Pancreas (tissue), 10 donors: Measurements from ENCODE around the gene EEF1G. TPM values are rescaled to one million over a fixed set of nuclear protein-coding genes. Genes with fewer than 3 reads are reported as not detected.
"Not testable (repeated sequence)": the region's sequence is repeated elsewhere in the genome, so short reads cannot be mapped to it uniquely, and the experiment has no call there.

Experiments
- ATAC-seq, 4 donors: fragments of 200-7000 bp; cut with Tn5 transposase; one replicate each; pipeline versions ENCODE4 v1.8.0 to v1.9.1; 2020; ENCODE audit warnings: mild to moderate bottlenecking in 4 of 4, moderate library complexity in 4 of 4
- DNase-seq, 6 donors: peaks; one replicate each; pipeline ENCODE4 v3.0.0-alpha.2; 2020
- FAIRE-seq: peaks from 2 replicates; lab custom pipeline; 2012; peaks lifted over from hg19 to GRCh38; lab: Jason Lieb, UNC
- H3K27ac ChIP-seq, 4 donors: fragments of 200-600 bp; sonication (generic); 1 replicate in 3 of 4; 2 replicates in 1 of 4; pipeline versions ENCODE4 v1.5.0 to v1.8.0; 2020
- H3K27me3 ChIP-seq, 4 donors: fragments of 200-600 bp; one replicate each; pipeline ENCODE4 v1.8.0; 2021
- H3K36me3 ChIP-seq, 3 donors: fragments of 200-600 bp; sonication (generic) in 1 of 3; one replicate each; pipeline versions ENCODE4 v1.5.0 to v1.8.0; 2020 to 2021
- H3K4me1 ChIP-seq, 3 donors: fragments of 200-600 bp; one replicate each; pipeline ENCODE4 v1.8.0; 2021
- H3K4me3 ChIP-seq, 4 donors: fragments of 200-600 bp; sonication (generic) in 2 of 4; one replicate each; pipeline versions ENCODE4 v1.5.0 to v1.8.0; 2020 to 2021
- H3K9me3 ChIP-seq, 4 donors: fragments of 200-600 bp; one replicate each; pipeline ENCODE4 v1.8.0; 2021
- WGBS, 2 donors: extraction: QIAGEN DNeasy Blood & Tissue Kit; methylation state at CpG; one replicate each; pipeline ENCODE4 v1.1.7; 2013; 5-methylcytosine and 5-hydroxymethylcytosine counted together
- intact Hi-C, 3 donors: fragments of 100-400 bp; cut with DNase I; formaldehyde crosslinking; loops; one replicate each; pipeline versions ENCODE4 v1.11.1 to v1.14.2; 2022
- polyA plus RNA-seq, 2 donors: library from polyadenylated mRNA; stranded (reverse); fragments of 200-250 nt; gene quantifications; one replicate each; pipeline ENCODE4 v1.2.3, GENCODE V29; 2013
- total RNA-seq, 6 donors: library from RNA; stranded (reverse); fragmentation: NEBNext Ultra II Directional in 4 of 6; extraction: Animal tissue kit (Norgen Biotek cat#: 25700) in 4 of 6; gene quantifications; one replicate each; pipeline versions ENCODE4 v1.2.1 to v1.2.4, GENCODE V29; 2021 to 2023
- TF ChIP-seq, protein P1 (sequence below), 4 donors: fragments of 200-600 bp; sonication (generic) in 3 of 4; IDR thresholded peaks; one replicate each; pipeline versions ENCODE4 v1.5.0 to v1.8.0; 2021; ENCODE audit warnings: antibody characterized with exemption in 4 of 4
- donor health status: healthy with polysubstance abuse.
- donor health status: DM: no; HTN: no; CAD: no; lungs with moderate emphysema.
- donor health status: DM: no; HTN: no; CAD: no.
- donor health status: control.
- donor health status: control.
- donor health status: Bipolar disorder and iron deficiency.
- donor health status: DM: yes; HTN: yes; CAD: no.
- donor health status: DM: no; HTN: no; CAD: no.
- donor health status: DM: no; HTN: no; CAD: no.
- donor health status: DM: yes; HTN: yes; CAD: no.

EEF1G gene
- total and polyA plus RNA-seq, 8 donors, result 630 to 1,171 (median 915) TPM

DNA sequence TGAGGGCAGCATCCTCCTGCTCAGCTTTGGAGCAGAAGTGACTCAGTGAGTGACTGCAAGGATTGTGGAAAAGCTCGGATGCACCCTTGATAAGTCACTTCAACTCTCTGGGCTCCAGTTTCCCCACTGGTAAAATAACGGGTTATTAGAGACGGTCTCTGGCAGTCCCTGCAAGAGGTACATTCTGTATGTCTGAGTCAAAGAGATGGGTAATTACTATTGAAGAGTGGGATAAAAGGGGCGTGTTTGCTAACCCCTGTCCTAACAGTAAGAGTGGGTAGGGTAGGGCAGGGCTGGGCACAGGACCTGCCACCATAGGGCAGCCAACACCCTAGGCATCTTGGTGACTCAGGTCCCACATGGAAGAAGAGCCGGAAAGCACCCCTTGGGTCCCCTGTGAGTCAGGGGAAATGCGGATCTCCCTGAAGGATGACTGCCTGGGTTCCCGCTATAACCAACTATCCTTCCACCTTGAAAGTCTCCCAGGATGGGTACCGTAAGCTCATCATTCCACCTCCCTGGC lies 19.8 kb downstream of the EEF1G start:
- no peak overlapping the region for H3K4me3 ChIP-seq

DNA sequence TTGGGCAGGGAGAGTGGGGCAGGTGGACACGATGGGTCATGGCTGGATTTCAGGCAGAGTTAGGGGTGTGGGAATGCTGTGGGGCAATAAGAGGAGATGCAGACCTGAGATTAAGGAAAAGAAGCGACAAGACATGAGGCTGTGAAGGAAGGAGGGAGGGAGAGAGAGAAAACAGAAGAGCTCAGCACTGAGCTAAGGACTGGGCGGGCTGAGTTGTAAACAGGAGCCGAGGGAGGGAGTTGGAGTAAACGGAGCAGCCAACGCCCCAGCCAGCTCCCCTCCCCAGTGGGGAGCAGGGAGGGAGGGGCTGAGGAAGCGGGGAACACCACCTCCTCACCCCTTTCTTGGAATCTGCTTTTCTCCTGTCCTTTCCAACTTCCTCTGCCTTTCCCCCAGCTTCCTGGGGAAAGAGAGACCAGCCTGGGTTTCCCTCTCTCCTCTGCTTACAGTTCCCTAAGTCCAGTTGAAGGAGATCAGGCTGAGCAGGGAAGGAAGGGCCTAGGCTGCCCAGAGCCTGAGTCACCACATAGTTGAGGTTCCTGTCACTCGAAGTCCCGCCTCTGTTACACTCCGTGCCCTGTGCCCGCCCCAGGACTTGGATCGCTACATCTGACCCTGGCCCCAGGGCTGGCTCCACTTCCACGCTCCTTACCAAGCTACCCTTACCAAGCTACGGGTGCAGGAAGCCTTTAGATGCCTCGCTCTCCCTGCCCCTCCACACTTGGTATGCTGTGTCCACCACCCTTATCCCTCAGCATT lies 20.4 kb downstream of the EEF1G start:
- intact Hi-C loops, result no loop called here
- peak overlapping the region in 1 of 4 donors; percentile 6 for H3K4me3 ChIP-seq
- no peaks in the 10 kb centered on the region for H3K27me3 ChIP-seq
- TF ChIP-seq, protein P1, sequence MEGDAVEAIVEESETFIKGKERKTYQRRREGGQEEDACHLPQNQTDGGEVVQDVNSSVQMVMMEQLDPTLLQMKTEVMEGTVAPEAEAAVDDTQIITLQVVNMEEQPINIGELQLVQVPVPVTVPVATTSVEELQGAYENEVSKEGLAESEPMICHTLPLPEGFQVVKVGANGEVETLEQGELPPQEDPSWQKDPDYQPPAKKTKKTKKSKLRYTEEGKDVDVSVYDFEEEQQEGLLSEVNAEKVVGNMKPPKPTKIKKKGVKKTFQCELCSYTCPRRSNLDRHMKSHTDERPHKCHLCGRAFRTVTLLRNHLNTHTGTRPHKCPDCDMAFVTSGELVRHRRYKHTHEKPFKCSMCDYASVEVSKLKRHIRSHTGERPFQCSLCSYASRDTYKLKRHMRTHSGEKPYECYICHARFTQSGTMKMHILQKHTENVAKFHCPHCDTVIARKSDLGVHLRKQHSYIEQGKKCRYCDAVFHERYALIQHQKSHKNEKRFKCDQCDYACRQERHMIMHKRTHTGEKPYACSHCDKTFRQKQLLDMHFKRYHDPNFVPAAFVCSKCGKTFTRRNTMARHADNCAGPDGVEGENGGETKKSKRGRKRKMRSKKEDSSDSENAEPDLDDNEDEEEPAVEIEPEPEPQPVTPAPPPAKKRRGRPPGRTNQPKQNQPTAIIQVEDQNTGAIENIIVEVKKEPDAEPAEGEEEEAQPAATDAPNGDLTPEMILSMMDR (IDR thresholded peaks at IDR 0.05), result no peak
- whole genome bisulfite sequencing, 2 donors, result 19 to 33% methylated on average over 14 to 15 of the region's 15 CpGs
- no peaks in the 10 kb centered on the region for H3K9me3 ChIP-seq
- ATAC-seq, result peak; percentile 72 to 79 (median 76)
- peaks cover 35 to 72% (median 60%) of the 10 kb centered on the region in 3 donors for H3K4me1 ChIP-seq
- no peak for FAIRE-seq
- no peaks in the 10 kb centered on the region for H3K36me3 ChIP-seq
- peak overlapping the region; percentile 58 to 93 (median 78) for H3K27ac ChIP-seq
- peak in 5 of 6 donors; percentile 79 to 88 (median 82) for DNase-seq

More for the DNA sequence above, 19.8 kb downstream of the EEF1G start:
- no peaks in the 10 kb centered on the region for H3K27me3 ChIP-seq
- TF ChIP-seq, protein P1 (IDR thresholded peaks at IDR 0.05), result no peak
- H3K9me3 ChIP-seq, result no peaks in the 10 kb centered on the region
- H3K36me3 ChIP-seq, result peaks cover 0 to 5% (median 0%) of the 10 kb centered on the region in 3 donors
- peak overlapping the region; percentile 58 to 93 (median 78) for H3K27ac ChIP-seq
- H3K4me1 ChIP-seq, result peaks cover 28 to 65% (median 55%) of the 10 kb centered on the region in 3 donors
- DNase-seq (no peak), ATAC-seq (no peak), FAIRE-seq (no peak)
- intact Hi-C loops, result no loop called here
- WGBS, 2 donors, result 84 to 89% methylated on average over 8 of the region's 8 CpGs

DNA sequence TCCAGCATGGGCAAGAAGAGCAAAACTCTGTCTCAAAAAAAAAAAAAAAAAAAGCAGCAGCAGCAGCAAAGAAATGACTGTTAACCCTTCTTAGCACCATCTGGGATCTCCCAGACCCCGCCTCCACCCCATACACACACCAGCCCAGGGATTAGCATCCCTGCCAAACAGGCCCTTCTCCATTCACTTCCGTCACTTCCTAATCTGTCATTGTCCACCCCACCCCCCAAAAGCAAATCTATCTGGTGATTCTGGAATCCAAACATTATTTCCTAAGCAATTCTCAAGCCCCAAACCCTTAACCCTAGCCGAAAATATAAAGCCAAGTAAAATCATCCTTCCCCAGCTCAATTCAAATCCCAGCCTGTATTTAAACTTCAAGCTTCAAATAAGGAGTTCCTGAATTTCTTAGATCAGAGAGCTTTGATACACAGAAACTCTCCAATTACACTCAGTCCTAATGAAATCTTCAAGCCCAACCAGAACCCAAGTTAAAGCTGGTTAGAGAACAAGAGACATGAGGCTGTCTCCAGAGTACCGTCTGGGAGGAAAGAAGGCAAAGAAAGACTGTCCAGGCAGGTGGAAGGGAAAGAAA lies 21.1 kb downstream of the EEF1G start:
- intact Hi-C loops, result no loop called here
- no peaks in the 10 kb centered on the region for H3K36me3 ChIP-seq
- H3K27me3 ChIP-seq, result no peaks in the 10 kb centered on the region
- 39 to 65% methylated on average over 4 of the region's 4 CpGs for WGBS, 2 donors
- no peaks in the 10 kb centered on the region for H3K9me3 ChIP-seq
- ATAC-seq, result no peak
- DNase-seq, result no peak
- H3K4me1 ChIP-seq, result peaks cover 41 to 78% (median 67%) of the 10 kb centered on the region in 3 donors
- no peak for FAIRE-seq
- H3K4me3 ChIP-seq, result peak overlapping the region in 1 of 4 donors; percentile 6
- TF ChIP-seq, protein P1 (IDR thresholded peaks at IDR 0.05), result no peak
- H3K27ac ChIP-seq, result peak overlapping the region; percentile 58 to 93 (median 78)

DNA sequence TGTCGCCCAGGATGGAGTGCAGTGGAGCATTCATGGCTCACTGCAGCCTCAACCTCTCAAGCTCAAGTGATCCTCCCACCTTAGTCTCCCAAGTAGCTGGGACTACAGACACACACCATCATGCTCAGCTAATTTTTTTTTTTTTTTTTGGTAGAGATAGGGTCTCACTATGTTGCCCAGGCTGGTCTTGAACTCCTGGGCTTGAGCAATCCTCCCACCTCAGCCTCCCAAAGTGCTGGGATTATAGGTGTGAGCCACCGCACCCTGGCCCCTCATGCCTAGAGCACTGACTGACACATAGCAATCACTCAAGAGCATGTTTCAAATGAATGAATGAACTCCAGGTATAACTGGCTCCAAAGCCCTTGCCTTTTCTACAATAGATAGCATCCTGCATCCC lies 23.2 kb downstream of the EEF1G start:
- DNase-seq, ATAC-seq, H3K36me3 ChIP-seq, H3K9me3 ChIP-seq, intact Hi-C loops, H3K4me3 ChIP-seq, H3K27me3 ChIP-seq, H3K27ac ChIP-seq, FAIRE-seq: not testable (repeated sequence)
- peaks cover 41 to 73% (median 67%) of the 10 kb centered on the region in 3 donors for H3K4me1 ChIP-seq
- 86 to 90% methylated on average over 2 of the region's 2 CpGs for WGBS, 2 donors

DNA sequence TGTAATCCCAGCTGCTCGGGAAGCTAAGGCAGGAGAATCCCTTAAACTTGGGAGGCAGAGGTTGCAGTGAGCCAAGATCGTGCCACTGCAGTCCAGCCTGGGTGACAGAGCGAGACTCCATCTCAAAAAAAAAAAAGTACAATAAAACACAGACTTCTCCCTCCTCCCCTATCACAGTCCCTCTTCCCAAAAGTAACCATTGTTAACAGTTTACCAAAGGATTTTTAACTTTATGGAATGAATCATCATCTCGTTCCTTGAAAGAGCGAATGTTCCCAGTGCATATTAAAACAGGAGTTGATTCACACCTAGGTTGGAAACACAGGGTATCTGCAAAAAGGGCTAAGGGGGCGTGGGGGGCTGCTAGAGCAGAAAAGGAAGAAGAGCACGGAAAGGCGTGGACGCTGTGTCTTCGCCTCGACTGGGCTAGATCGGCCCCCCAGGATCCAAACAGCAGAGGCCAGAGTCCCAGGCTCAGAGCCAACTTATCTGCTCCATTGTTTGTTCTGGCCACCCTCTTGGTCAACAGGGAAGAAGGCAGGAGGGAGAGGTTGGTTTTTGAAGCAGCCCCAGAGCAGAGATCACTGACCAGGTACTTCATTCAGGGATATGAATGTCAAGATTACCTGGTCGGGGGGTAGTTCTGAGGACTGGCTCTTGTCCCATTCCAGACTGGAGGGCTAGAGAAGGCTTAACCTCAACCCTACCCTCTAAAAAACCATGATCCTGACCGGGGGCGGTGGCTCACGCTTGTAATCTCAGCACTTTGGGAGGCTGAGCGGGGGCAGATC lies 25.0 kb downstream of the EEF1G start:
- TF ChIP-seq, protein P1 (IDR thresholded peaks at IDR 0.05), result no peak
- peak overlapping the region in 2 of 4 donors; percentile 24 to 93 for H3K27ac ChIP-seq
- no peak overlapping the region for H3K4me3 ChIP-seq
- intact Hi-C loops, result loop anchor here in 1 of 3 donors (5.0 kb wide), 1 partner anchor 126 kb away; no protein-coding TSS in a partner anchor
- no peak for FAIRE-seq
- 26% methylated on average over 17 of the region's 17 CpGs for WGBS, 2 donors
- H3K9me3 ChIP-seq, result no peaks in the 10 kb centered on the region
- H3K36me3 ChIP-seq, result no peaks in the 10 kb centered on the region
- H3K4me1 ChIP-seq, result peaks cover 41 to 60% (median 49%) of the 10 kb centered on the region in 3 donors
- H3K27me3 ChIP-seq, result no peaks in the 10 kb centered on the region
- peak in 4 of 6 donors; percentile 52 to 76 (median 64) for DNase-seq
- ATAC-seq, result peak; percentile 9 to 42 (median 27)
